ENCODE results near the gene STK17B.

The STK17B gene

GRCh38 chr2:196148736-196149135 is 22.6 kb downstream of the STK17B start:
- Histone ChIP-seq H3K27ac (no peak overlapping the region), H3K27me3 (replicated peaks) (no peaks in the 10 kb centered on the region), H3K36me3 (replicated peaks) (peaks cover 32% of the 10 kb centered on the region), H3K4me3 (ENCODE audit: low read depth, low read length) (no peak overlapping the region)
- TF ChIP-seq, protein P1, sequence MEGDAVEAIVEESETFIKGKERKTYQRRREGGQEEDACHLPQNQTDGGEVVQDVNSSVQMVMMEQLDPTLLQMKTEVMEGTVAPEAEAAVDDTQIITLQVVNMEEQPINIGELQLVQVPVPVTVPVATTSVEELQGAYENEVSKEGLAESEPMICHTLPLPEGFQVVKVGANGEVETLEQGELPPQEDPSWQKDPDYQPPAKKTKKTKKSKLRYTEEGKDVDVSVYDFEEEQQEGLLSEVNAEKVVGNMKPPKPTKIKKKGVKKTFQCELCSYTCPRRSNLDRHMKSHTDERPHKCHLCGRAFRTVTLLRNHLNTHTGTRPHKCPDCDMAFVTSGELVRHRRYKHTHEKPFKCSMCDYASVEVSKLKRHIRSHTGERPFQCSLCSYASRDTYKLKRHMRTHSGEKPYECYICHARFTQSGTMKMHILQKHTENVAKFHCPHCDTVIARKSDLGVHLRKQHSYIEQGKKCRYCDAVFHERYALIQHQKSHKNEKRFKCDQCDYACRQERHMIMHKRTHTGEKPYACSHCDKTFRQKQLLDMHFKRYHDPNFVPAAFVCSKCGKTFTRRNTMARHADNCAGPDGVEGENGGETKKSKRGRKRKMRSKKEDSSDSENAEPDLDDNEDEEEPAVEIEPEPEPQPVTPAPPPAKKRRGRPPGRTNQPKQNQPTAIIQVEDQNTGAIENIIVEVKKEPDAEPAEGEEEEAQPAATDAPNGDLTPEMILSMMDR (IDR thresholded peaks at IDR 0.05; ENCODE audit: low read depth, low read length, missing control alignments) = no peak
- no peak for DNase-seq
- in situ Hi-C loops (cut with HindIII; ENCODE audit: low pct_ligation_motif_present, low sequenced_read_pairs) = no loop called here

GRCh38 chr2:196145256-196145655 is 26.1 kb downstream of the STK17B start:
- H3K27me3 ChIP-seq (replicated peaks) = no peaks in the 10 kb centered on the region
- peaks cover 45% of the 10 kb centered on the region for H3K36me3 ChIP-seq (replicated peaks)
- no peak overlapping the region for H3K27ac ChIP-seq
- no peak for DNase-seq
- TF ChIP-seq, protein P1 (IDR thresholded peaks at IDR 0.05; ENCODE audit: low read depth, low read length, missing control alignments) = no peak
- in situ Hi-C loops (cut with HindIII; ENCODE audit: low pct_ligation_motif_present, low sequenced_read_pairs) = no loop called here
- no peak overlapping the region for H3K4me3 ChIP-seq (ENCODE audit: low read depth, low read length)

- peak overlapping the region; percentile 23 for H3K27ac ChIP-seq
- H3K4me3 ChIP-seq (ENCODE audit: low read depth, low read length) = no peak overlapping the region
- H3K27me3 ChIP-seq (replicated peaks) = no peaks in the 10 kb centered on the region
- TF ChIP-seq, protein P1 (IDR thresholded peaks at IDR 0.05; ENCODE audit: low read depth, low read length, missing control alignments) = no peak
- in situ Hi-C loops (cut with HindIII; ENCODE audit: low pct_ligation_motif_present, low sequenced_read_pairs) = no loop called here
- peaks cover 50% of the 10 kb centered on the region for H3K36me3 ChIP-seq (replicated peaks)
- no peak for DNase-seq
These were observed 26.8 kb downstream of the STK17B start for GRCh38 chr2:196144513-196145126.

DNA sequence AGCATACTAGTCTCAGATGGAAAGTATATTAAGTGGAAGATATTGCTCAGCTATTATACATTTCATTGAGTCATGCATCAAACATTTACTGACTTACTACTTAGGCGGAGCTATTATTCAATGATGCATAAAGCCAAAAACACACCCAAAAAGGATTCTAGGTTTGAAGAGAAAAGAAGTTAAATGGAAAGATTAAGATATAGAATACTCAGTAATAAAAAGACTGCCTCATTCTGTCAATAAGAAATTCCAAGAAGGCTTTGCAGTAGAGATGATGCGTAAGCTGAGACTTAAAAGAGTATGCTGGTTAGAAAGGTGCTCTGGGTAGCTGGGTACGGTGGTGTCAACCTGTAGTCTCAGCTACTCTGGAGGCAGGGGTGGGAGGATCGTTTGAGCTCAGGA is 27.6 kb downstream of the STK17B start:
- TF ChIP-seq, protein P1 (IDR thresholded peaks at IDR 0.05; ENCODE audit: low read depth, low read length, missing control alignments) = no peak
- in situ Hi-C loops (cut with HindIII; ENCODE audit: low pct_ligation_motif_present, low sequenced_read_pairs) = no loop called here
- Histone ChIP-seq H3K27ac (no peak overlapping the region), H3K4me3 (ENCODE audit: low read depth, low read length) (no peak overlapping the region), H3K27me3 (replicated peaks) (no peaks in the 10 kb centered on the region), H3K36me3 (replicated peaks) (peaks cover 52% of the 10 kb centered on the region)
- no peak for DNase-seq

DNA sequence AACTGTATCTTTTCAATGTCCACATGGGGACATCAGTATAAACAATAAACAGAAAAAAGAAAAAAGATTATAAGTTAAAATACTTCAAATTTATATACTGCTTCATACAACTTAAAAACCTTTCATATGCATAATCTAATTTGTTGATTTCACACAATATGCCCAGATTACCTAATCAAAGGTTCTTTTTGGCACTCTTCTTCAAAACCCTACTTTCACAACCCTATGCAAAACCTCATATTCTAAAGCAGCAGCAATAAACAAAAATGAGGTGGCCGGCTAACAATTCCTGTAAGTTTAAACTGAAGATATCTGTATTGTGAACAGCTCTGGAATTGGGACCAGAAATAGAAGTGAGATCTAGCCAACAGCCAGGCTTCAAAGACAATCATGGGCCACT is 28.6 kb downstream of the STK17B start:
- Histone ChIP-seq H3K27me3 (replicated peaks) (no peaks in the 10 kb centered on the region), H3K4me3 (ENCODE audit: low read depth, low read length) (no peak overlapping the region), H3K36me3 (replicated peaks) (peaks cover 56% of the 10 kb centered on the region), H3K27ac (no peak overlapping the region)
- DNase-seq = no peak
- in situ Hi-C loops (cut with HindIII; ENCODE audit: low pct_ligation_motif_present, low sequenced_read_pairs) = no loop called here
- TF ChIP-seq, protein P1 (IDR thresholded peaks at IDR 0.05; ENCODE audit: low read depth, low read length, missing control alignments) = no peak

DNA sequence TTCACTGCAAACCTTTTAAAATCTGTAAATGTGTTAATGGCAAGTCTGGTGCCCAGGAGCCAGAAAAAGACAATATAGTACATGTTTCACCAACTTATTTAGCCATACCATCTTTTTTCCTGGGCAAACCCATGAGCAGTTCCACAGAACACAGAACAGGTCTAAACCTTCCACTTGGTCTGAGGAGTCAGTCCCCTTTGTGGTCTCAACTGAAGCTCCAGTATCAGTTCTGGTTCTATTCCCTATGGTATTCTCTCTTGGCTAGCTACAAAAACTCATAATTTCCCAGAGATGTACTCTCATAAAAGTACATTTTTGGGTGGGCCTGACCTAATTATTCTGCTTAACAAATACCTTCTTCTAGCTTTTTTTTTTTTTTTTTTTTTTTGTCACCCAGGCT is 31.2 kb downstream of the STK17B start:
- Histone ChIP-seq H3K27me3 (replicated peaks) (no peaks in the 10 kb centered on the region), H3K4me3 (ENCODE audit: low read depth, low read length) (no peak overlapping the region), H3K27ac (no peak overlapping the region), H3K36me3 (replicated peaks) (peaks cover 63% of the 10 kb centered on the region)
- in situ Hi-C loops (cut with HindIII; ENCODE audit: low pct_ligation_motif_present, low sequenced_read_pairs) = no loop called here
- DNase-seq = no peak
- TF ChIP-seq, protein P1 (IDR thresholded peaks at IDR 0.05; ENCODE audit: low read depth, low read length, missing control alignments) = no peak
